Lung (tissue), 12 donors: ENCODE measurements around the gene KHDRBS2. TPM values are rescaled to one million over a fixed set of nuclear protein-coding genes. Genes with fewer than 3 reads are reported as not detected.

ENCODE experiments used
- ATAC-seq: fragments of 200-7000 bp; cut with Tn5 transposase; one replicate; pipeline ENCODE4 v1.9.1; 2020; ENCODE audit warnings: moderate number of reproducible peaks; ENCODE audit not compliant: insufficient read depth, low FRiP score
- DNase-seq, 3 donors: peaks; one replicate each; pipeline ENCODE4 v3.0.0-alpha.2; 2013 to 2017
- H3K27ac ChIP-seq, 2 donors: one replicate each; pipeline ENCODE4 v1.5.1; 2013; ENCODE audit warnings: mild to moderate bottlenecking in 2 of 2, moderate library complexity in 2 of 2, control low read depth in 1 of 2, inconsistent platforms in 1 of 2, low read depth in 1 of 2, low read length in 1 of 2
- H3K27me3 ChIP-seq, 3 donors: one replicate each; pipeline ENCODE4 v1.5.1; 2013; ENCODE audit warnings: low read length in 2 of 3; ENCODE audit not compliant: control insufficient read depth in 3 of 3, insufficient read depth in 3 of 3
- H3K36me3 ChIP-seq, 4 donors: one replicate each; pipeline ENCODE4 v1.5.1; 2013; ENCODE audit warnings: low read length in 4 of 4, mild to moderate bottlenecking in 1 of 4, moderate library complexity in 1 of 4; ENCODE audit not compliant: control insufficient read depth in 4 of 4, insufficient read depth in 4 of 4
- H3K4me1 ChIP-seq, 5 donors: one replicate each; pipeline ENCODE4 v1.5.1; 2013; ENCODE audit warnings: low read length in 5 of 5, mild to moderate bottlenecking in 2 of 5, moderate library complexity in 1 of 5; ENCODE audit not compliant: control insufficient read depth in 5 of 5, insufficient read depth in 5 of 5
- H3K4me3 ChIP-seq: one replicate; pipeline ENCODE4 v1.5.1; 2013; ENCODE audit warnings: mild to moderate bottlenecking, control low read depth, moderate library complexity
- H3K9ac ChIP-seq, 2 donors: one replicate each; pipeline ENCODE4 v1.5.1; 2013; ENCODE audit warnings: low read length in 2 of 2, control low read depth in 1 of 2; ENCODE audit not compliant: insufficient read depth in 1 of 2
- H3K9me3 ChIP-seq, 4 donors: one replicate each; pipeline ENCODE4 v1.5.1; 2013; ENCODE audit warnings: low read length in 3 of 4, mild to moderate bottlenecking in 1 of 4, moderate library complexity in 1 of 4; ENCODE audit not compliant: control insufficient read depth in 4 of 4, insufficient read depth in 3 of 4
- CTCF ChIP-seq: IDR thresholded peaks from 2 replicates; pipeline ENCODE4 v1.5.1; 2012; ENCODE audit warnings: mild to moderate bottlenecking; ENCODE audit errors: control extremely low read depth, extremely low read depth
- WGBS, 2 donors: extraction: QIAGEN DNeasy Blood & Tissue Kit; methylation state at CpG; one replicate each; pipeline ENCODE4 v1.1.7; 2013; 5-methylcytosine and 5-hydroxymethylcytosine counted together
- polyA plus RNA-seq, 2 donors: library from polyadenylated mRNA; stranded (reverse); fragments of 200-250 nt; gene quantifications; one replicate each; pipeline ENCODE4 v1.2.1, GENCODE V29; 2013
- total RNA-seq, 2 donors: library from RNA; depleted of rRNA in 1 of 2; stranded (reverse); fragments of >200 nt in 1 of 2; gene quantifications; one replicate each; pipeline ENCODE4 v1.2.1, GENCODE V29; 2014 to 2021
- donor health status: control.
- donor health status: control.
- donor health status: Bipolar disorder and iron deficiency.
- donor health status: healthy.
- donor health status: DM: yes; HTN: yes; CAD: no.

Gene KHDRBS2
- total and polyA plus RNA-seq, 4 donors = 0.68 to 43.9 (median 3.8) TPM

- H3K9me3 ChIP-seq = peaks cover 0 to 15% (median 2%) of the 10 kb centered on the region in 4 donors
- no peak for TF ChIP-seq CTCF
- H3K4me1 ChIP-seq = peaks cover 0 to 1% (median 0%) of the 10 kb centered on the region in 5 donors
- H3K4me3 ChIP-seq = no peak overlapping the region
- DNase-seq (no peak), ATAC-seq (no peak)
- no peak overlapping the region for H3K27ac ChIP-seq
- no peaks in the 10 kb centered on the region for H3K27me3 ChIP-seq
- H3K36me3 ChIP-seq = no peaks in the 10 kb centered on the region
- no peak overlapping the region for H3K9ac ChIP-seq
- 89 to 95% methylated on average over 15 of the region's 15 CpGs for WGBS, 2 donors
Measured at GRCh38 chr6:61869632-61870400, 416.2 kb downstream of the KHDRBS2 start.

GRCh38 chr6:61868507-61869080, 417.4 kb downstream of the KHDRBS2 start:
- Histone ChIP-seq H3K36me3 (no peaks in the 10 kb centered on the region), H3K27ac (no peak overlapping the region), H3K9ac (no peak overlapping the region), H3K27me3 (no peaks in the 10 kb centered on the region), H3K9me3 (peaks cover 0 to 15% (median 2%) of the 10 kb centered on the region in 4 donors), H3K4me3 (no peak overlapping the region), H3K4me1 (peaks cover 0 to 1% (median 0%) of the 10 kb centered on the region in 5 donors)
- no peak for ATAC-seq
- 96 to 97% methylated on average over 8 of the region's 8 CpGs for WGBS, 2 donors
- no peak for DNase-seq
- no peak for TF ChIP-seq CTCF

GRCh38 chr6:61867635-61868034, 418.4 kb downstream of the KHDRBS2 start:
- 89 to 91% methylated on average over 4 of the region's 4 CpGs for WGBS, 2 donors
- Histone ChIP-seq H3K4me3 (no peak overlapping the region), H3K9me3 (peaks cover 0 to 15% (median 2%) of the 10 kb centered on the region in 4 donors), H3K9ac (no peak overlapping the region), H3K36me3 (no peaks in the 10 kb centered on the region), H3K27me3 (no peaks in the 10 kb centered on the region), H3K27ac (no peak overlapping the region), H3K4me1 (peaks cover 0 to 1% (median 0%) of the 10 kb centered on the region in 5 donors)
- ATAC-seq (no peak), DNase-seq (no peak)
- no peak for TF ChIP-seq CTCF
